ENCODE results near the gene REX1BD.

The REX1BD gene

DNA sequence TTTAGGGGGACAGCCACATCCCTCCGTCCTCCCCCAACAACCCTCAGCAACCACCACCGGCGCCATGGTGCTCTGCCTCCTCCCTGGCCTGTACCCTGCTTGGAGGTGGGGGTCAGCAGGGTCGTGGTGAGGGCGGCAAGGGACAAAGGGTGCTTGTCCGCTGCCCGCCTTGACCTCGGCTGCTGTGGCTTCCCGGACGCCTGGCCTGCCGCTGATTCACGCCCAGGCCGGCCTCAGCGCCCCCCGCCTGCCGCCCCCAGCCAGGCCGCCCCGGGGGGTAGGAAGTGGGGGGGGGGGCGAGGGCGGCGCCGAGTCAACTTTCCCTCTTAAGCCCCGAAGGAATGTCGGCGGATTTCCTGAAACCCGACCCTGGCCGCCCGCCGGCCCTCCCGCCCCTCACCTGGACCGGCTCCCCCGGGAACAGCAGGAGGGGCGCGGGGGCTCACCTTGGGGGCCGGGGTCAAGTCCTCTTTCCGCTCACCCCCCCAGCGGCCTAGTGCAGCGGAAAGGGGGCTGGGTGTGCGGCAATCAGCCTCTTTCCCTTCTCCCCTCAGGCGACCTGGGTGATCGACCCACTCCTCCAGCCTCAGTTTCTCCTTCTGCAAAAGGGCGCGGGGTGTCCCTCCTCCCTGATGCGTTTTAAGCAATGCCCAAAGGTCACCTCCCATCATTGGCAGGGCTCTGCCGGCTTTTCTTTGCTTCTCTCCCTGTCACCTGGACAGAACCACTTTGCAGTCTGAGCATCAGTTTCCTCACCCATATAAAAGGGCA, 22.1 kb downstream of the REX1BD start:
- Histone ChIP-seq H3K4me3 (no peak overlapping the region), H3K27ac (no peak overlapping the region)

- no peak overlapping the region for H3K27ac ChIP-seq
- peak overlapping the region in 1 of 7 experiments; percentile 8 for H3K4me3 ChIP-seq
Measured at GRCh38 chr19:18611327-18612050, 22.9 kb downstream of the REX1BD start.

DNA sequence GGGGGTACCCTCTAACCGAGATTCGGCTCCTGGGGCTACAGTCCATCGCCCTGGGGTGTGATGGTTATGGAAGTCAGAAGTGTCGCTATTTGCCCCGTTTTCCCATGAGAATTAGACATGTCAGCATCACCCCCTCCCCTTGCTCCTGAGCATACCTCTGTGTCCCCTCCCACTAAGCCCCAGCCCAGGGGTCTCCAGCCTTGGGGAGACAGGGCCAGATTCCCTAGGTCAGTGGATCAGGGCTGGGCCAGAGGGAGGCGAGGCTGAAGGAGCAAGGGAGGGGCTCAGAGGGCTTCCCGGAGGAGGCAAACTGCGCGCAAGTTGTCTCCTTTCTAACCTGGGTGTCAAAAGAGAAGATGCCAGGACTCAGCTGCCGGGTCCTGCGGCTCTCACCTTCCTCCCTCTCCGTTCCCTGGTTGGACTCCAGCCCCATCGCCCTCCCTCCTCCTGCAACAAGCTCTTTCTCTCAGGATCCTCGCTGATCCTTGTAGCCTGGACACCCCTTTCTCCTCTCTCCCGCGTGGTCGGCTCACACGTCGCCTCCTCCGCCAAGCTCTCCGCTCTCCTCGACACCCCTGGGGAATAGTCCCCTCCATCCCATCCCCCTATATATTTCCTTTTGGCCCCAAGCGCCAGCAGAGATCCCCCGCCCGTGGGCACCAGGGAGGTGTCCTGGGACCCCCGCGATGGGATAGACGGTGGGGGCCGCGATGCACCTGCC, 23.6 kb downstream of the REX1BD start:
- no peak overlapping the region for H3K27ac ChIP-seq
- peak overlapping the region in 6 of 7 experiments; percentile 11 to 40 (median 20) for H3K4me3 ChIP-seq

GRCh38 chr19:18612772-18613588, 24.4 kb downstream of the REX1BD start, which contains the start of gene TMEM59L:
TMEM59L (plus strand) TSS chr19:18612870; CDS start chr19:18612959, 89 bp downstream.
- H3K27ac ChIP-seq, result no peak within 1 kb of the TSS
- peak within 1 kb of the TSS in 6 of 7 experiments; percentile 11 to 40 (median 20) for H3K4me3 ChIP-seq

DNA sequence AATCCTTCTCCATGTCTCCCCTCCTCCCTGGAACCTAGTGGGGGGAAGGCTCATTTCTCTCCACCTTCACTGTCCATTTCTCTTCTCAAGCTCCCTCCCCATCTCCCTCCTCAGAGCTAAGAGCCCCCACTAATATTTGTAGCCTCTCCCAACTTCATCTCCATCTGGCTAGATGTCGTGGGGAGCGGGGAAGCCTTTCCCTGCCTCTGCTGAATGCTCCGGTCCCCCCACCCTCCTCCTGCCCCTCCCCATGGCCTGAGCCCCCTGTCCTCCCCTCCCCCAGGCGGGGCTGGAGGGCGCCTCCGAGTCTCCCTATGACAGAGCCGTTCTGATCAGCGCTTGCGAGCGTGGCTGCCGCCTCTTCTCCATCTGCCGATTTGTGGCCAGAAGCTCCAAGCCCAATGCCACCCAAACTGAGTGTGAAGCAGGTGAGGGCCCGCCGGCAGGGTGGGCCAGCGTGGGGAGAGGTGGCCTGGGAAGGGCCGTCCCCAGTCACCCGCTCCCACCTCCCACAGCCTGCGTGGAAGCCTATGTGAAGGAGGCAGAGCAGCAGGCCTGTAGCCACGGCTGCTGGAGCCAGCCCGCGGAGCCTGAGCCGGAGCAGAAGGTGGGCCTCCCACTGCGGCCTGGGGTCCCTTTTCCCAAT, 25.1 kb downstream of the REX1BD start:
- no peak overlapping the region for H3K27ac ChIP-seq
- H3K4me3 ChIP-seq, result no peak overlapping the region

- H3K4me3 ChIP-seq, result no peak overlapping the region
- no peak overlapping the region for H3K27ac ChIP-seq
Measured at GRCh38 chr19:18616023-18616422, 27.4 kb downstream of the REX1BD start.

- Histone ChIP-seq H3K27ac (no peak overlapping the region), H3K4me3 (no peak overlapping the region)
Measured at GRCh38 chr19:18617562-18617961, 29.0 kb downstream of the REX1BD start.

DNA sequence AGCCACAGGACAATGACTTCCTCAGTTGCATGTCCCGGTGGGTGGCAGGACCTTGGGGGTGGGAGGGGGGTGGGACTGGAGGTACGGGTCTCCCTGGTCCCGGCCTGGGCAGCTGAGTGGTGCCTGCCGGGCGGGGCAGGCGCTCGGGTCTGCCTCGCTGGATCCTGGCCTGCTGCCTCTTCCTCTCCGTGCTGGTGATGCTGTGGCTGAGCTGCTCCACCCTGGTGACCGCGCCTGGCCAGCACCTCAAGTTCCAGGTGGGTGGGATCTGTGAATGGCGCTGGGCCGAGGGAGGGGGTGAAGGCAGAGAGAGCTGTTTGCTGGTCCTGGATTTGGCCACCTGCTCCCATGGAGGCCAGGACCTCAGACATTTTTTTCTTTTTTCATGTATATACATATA, 29.6 kb downstream of the REX1BD start:
- no peak overlapping the region for H3K27ac ChIP-seq

DNA sequence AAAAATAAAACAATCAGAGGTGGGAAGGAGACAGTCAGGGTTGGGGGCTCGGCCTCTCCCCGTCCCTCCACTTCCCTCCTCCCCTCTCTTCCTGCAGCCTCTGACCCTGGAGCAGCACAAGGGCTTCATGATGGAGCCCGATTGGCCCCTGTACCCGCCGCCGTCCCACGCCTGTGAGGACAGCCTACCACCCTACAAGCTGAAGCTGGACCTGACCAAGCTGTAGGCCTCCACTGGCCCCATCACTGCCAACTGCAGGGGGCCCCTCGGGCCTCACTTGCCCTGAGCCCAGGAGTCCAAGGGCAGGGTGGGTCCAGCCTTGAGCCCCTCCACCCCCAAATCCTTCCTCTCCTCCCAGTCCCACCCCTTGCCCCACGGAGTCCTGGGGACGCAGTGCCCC, 31.7 kb downstream of the REX1BD start:
- Histone ChIP-seq H3K4me3 (no peak overlapping the region), H3K27ac (no peak overlapping the region)

More for the DNA sequence above, 29.6 kb downstream of the REX1BD start:
- H3K4me3 ChIP-seq, result no peak overlapping the region

DNA sequence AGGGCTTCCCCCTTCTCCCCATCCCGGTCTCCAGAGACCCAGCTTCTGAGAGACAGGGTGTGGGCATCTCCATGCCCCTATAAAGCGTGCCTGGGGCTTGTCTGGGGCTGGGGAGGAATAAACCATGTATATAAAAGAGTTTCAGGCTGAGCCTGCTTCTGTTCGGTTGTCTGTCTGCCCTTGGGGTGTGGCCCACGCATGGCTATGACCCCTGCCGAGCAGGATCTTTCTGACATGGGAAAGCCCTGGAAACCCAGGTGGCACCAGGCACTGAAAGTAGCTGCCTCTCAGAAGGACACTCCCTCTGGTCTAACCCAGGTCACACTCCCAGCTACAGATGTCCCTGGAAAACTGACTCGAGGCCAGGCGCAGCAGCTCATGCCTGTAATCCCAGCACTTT, 32.3 kb downstream of the REX1BD start:
- Histone ChIP-seq H3K27ac (no peak overlapping the region), H3K4me3 (no peak overlapping the region)

GRCh38 chr19:18626906-18627305, 38.3 kb downstream of the REX1BD start:
- H3K4me3 ChIP-seq, result no peak overlapping the region
- H3K27ac ChIP-seq, result no peak overlapping the region

DNA sequence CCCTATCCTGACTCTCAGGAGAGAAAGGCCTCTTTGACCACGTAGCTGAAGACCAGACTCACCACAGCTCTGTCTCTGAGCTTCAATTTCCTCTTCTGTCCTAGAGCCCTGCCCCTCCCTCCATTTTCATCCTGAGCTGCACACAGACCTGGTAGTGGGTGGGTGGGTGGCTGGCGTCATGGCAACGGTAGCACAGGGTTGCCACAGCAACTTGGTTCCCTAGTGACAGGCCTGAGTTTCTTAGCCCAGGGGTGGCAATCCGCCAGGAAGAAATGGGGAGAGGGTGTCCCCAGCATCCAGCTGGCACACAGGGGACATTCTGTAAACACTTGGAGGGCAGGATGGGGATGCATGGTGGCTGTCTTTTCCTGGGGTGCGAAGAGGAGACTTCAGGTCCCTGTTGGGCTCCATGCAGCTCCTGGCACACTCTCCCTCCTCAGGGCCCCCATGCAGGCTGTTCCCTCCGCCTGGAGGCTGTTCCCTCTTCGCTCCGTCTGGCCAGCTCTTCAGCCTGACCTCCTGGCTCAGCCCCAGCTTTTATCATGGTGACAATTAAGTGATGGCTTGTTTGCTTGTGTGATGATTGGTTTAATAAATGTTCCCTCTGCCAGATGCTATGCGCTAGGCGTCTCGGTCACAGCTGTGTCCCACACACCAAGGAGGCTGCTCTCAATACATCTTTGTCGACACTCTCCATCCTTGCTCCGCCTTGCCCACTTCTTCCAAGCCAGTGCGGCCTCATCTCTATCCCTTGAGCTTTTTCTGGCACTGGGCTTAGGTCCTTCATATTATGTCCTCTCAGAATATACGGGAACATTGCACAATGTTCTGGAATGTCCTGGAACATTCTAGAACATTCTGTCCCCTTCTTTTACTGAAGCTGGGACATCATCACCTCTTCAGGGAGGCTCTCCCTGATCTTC, 40.8 kb downstream of the REX1BD start:
- no peak overlapping the region for H3K4me3 ChIP-seq
- H3K27ac ChIP-seq, result no peak overlapping the region

- Histone ChIP-seq H3K27ac (no peak overlapping the region), H3K4me3 (no peak overlapping the region)
Measured at GRCh38 chr19:18633321-18633720, 44.7 kb downstream of the REX1BD start.

DNA sequence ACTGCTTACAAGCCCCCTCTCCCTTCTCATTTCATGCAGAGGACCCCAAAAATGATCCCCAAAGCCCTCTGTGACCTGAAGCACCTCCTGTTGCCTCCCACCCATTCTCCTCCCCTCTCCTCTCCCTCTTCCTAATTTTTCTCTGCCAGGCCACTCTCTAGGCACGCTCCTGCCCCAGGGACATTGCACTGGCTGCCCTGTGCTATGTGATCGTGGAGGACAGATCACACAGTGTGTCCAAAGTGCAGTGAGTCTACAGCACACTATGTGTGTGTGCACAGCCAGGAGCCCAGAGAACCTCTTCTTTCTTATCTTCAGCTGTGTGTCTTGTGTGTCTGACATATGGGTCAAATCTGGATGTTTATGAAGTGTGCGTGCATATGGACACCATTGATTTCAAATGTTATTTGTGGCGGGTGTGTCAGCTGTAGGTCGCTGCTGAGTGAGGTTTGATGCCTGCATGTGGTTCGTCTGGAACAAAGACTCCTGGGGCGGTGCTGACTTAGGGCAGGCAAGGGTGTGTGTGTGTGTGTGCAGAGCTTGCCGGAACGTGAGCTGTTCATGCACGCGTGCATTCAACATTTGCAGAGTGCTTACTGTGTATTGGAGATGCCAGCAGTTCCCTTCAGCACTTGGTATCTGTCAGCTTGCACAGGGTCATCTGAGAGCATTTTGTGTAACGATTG, 46.2 kb downstream of the REX1BD start:
- no peak overlapping the region for H3K4me3 ChIP-seq
- no peak overlapping the region for H3K27ac ChIP-seq

- H3K27ac ChIP-seq, result peak overlapping the region in 1 of 21 experiments; percentile 86
- peak overlapping the region in 2 of 7 experiments; percentile 76 to 82 for H3K4me3 ChIP-seq
Measured at GRCh38 chr19:18635831-18636182, 47.2 kb downstream of the REX1BD start.

- Histone ChIP-seq H3K4me3 (peak overlapping the region; percentile 43 to 82 (median 70)), H3K27ac (peak overlapping the region in 13 of 21 experiments; percentile 7 to 91 (median 83))
Measured at GRCh38 chr19:18636183-18636968, 47.8 kb downstream of the REX1BD start.
